Keratinocyte (primary cell): ENCODE results near the gene SPG11. TPM values are rescaled to one million over a fixed set of nuclear protein-coding genes. Genes with fewer than 3 reads are reported as not detected.

Source experiments
- DNase-seq: peaks from one replicate; pipeline ENCODE4 v3.0.0-alpha.2; 2011; ENCODE audit warnings: low read depth, missing footprints, low spot score
- FAIRE-seq: peaks from 2 replicates; lab custom pipeline; 2011; peaks lifted over from hg19 to GRCh38; lab: Jason Lieb, UNC
- H2AFZ ChIP-seq: 2 replicates; pipeline ENCODE4 v1.6.0; 2012; ENCODE audit warnings: low read length, control low read depth, inconsistent platforms; ENCODE audit not compliant: control insufficient read depth
- H3K27ac ChIP-seq: 2 replicates; pipeline ENCODE4 v1.5.1; 2011; ENCODE audit warnings: low read length; ENCODE audit not compliant: control insufficient read depth, insufficient read depth
- H3K27me3 ChIP-seq: 3 replicates; pipeline ENCODE4 v1.6.0; 2011; ENCODE audit warnings: low read length; ENCODE audit not compliant: control insufficient read depth, insufficient read depth; ENCODE audit errors: extremely low read depth
- H3K36me3 ChIP-seq, 2 experiments: 2 replicates in 1 of 2; 3 replicates in 1 of 2; pipeline ENCODE4 v1.5.1; 2011; ENCODE audit warnings: low read length in 2 of 2, mild to moderate bottlenecking in 1 of 2; ENCODE audit not compliant: control insufficient read depth in 2 of 2, insufficient read depth in 2 of 2; ENCODE audit errors: extremely low read depth in 1 of 2
- H3K4me1 ChIP-seq: 3 replicates; pipeline ENCODE4 v1.5.1; 2011; ENCODE audit warnings: low read length; ENCODE audit not compliant: control insufficient read depth, insufficient read depth; ENCODE audit errors: extremely low read depth
- H3K4me2 ChIP-seq: 3 replicates; pipeline ENCODE4 v1.6.0; 2011; ENCODE audit warnings: low read depth, low read length; ENCODE audit not compliant: control insufficient read depth, insufficient read depth; ENCODE audit errors: extremely low read depth
- H3K4me3 ChIP-seq, 3 experiments: fragments of 200-600 bp in 1 of 3; sonication (generic) in 1 of 3; 2 replicates in 2 of 3; 3 replicates in 1 of 3; pipeline ENCODE4 v1.5.1; 2011 to 2016; ENCODE audit warnings: low read length in 3 of 3, mild to moderate bottlenecking in 3 of 3, control low read depth in 2 of 3, inconsistent platforms in 1 of 3, low read depth in 1 of 3, mixed read lengths in 1 of 3, mixed run types in 1 of 3, moderate library complexity in 1 of 3; ENCODE audit not compliant: control insufficient read depth in 2 of 3, insufficient read depth in 2 of 3; ENCODE audit errors: extremely low read depth in 1 of 3
- H3K79me2 ChIP-seq: 2 replicates; pipeline ENCODE4 v1.6.0; 2012; ENCODE audit warnings: low read length; ENCODE audit not compliant: control insufficient read depth, insufficient read depth
- H3K9ac ChIP-seq: 3 replicates; pipeline ENCODE4 v1.6.0; 2011; ENCODE audit warnings: low read length; ENCODE audit not compliant: control insufficient read depth, insufficient read depth; ENCODE audit errors: extremely low read depth
- H3K9me1 ChIP-seq: 3 replicates; pipeline ENCODE4 v1.6.0; 2011; ENCODE audit warnings: low read length; ENCODE audit not compliant: control insufficient read depth, insufficient read depth; ENCODE audit errors: extremely low read depth
- H3K9me3 ChIP-seq: 2 replicates; pipeline ENCODE4 v1.5.1; 2012; ENCODE audit warnings: low read depth, low read length; ENCODE audit not compliant: control insufficient read depth
- H4K20me1 ChIP-seq: 3 replicates; pipeline ENCODE4 v1.6.0; 2011; ENCODE audit warnings: low read length; ENCODE audit not compliant: control insufficient read depth, insufficient read depth; ENCODE audit errors: extremely low read depth
- CTCF ChIP-seq, 3 experiments: IDR thresholded peaks in 1 of 3; conservative IDR thresholded peaks in 1 of 3; optimal IDR thresholded peaks in 1 of 3; 2 replicates in 2 of 3; 3 replicates in 1 of 3; pipeline versions ENCODE3 to v1.5.1; 2011; ENCODE audit warnings: low read length in 3 of 3, mild to moderate bottlenecking in 3 of 3, moderate library complexity in 2 of 3, control low read depth in 1 of 3, inconsistent platforms in 1 of 3; ENCODE audit not compliant: insufficient read depth in 2 of 3; ENCODE audit errors: extremely low read depth in 1 of 3
- EZH2 ChIP-seq: IDR thresholded peaks from one replicate; pipeline ENCODE4 v1.6.1; 2012; ENCODE audit warnings: inconsistent platforms, mild to moderate bottlenecking, low read length, moderate library complexity
- dilution Hi-C: fragments of 300-500 bp; cut with MboI; formaldehyde crosslinking; loops from one replicate; pipeline ENCODE4 v1.7.0; 2020; ENCODE audit warnings: low sequenced_read_pairs; ENCODE audit not compliant: extremely low pct_ligation_motif_present
- polyA plus RNA-seq, 5 experiments: library from polyadenylated mRNA; depleted of rRNA in 3 of 5; stranded (reverse) in 3 of 5; stranded (forward) in 1 of 5; unstranded in 1 of 5; fragments of >200 nt; gene quantifications; 1 replicate in 1 of 5; 2 replicates in 3 of 5; 3 replicates in 1 of 5; pipeline versions ENCODE4 v1.2.1 to v1.2.3, GENCODE V29; 2011 to 2012; ENCODE audit warnings: missing spikeins in 2 of 5, low read depth in 1 of 5, low replicate concordance in 1 of 5

The SPG11 gene
- polyA plus RNA-seq, 1 donor (not counting 4 experiments of a cell fraction or from before 2014, with no cell fraction given): 41.5 TPM

- Histone ChIP-seq H2AFZ (no peak overlapping the region), H3K9ac (no peak overlapping the region), H4K20me1 (no peaks in the 10 kb centered on the region), H3K4me3 (no peak overlapping the region), H3K9me1 (no peaks in the 10 kb centered on the region), H3K36me3 (peaks cover 18 to 35% of the 10 kb centered on the region in 2 experiments), H3K4me2 (no peak overlapping the region), H3K27ac (no peak overlapping the region), H3K27me3 (no peaks in the 10 kb centered on the region), H3K4me1 (peaks cover 8% of the 10 kb centered on the region), H3K79me2 (no peaks in the 10 kb centered on the region), H3K9me3 (no peaks in the 10 kb centered on the region)
- TF ChIP-seq EZH2 (no peak), CTCF (optimal IDR thresholded peaks at IDR 0.05 in 1 of 3, IDR thresholded peaks at IDR 0.05 in 1 of 3, conservative IDR thresholded peaks at IDR 0.05 in 1 of 3; ENCODE audit: extremely low read depth in 1 of 3, insufficient read depth in 2 of 3, low read length in 3 of 3) (no peak)
- dilution Hi-C loops: no loop called here
- FAIRE-seq (no peak), DNase-seq (no peak)
These were observed 74.9 kb downstream of the SPG11 start for GRCh38 chr15:44588541-44588940.

- H3K4me1 ChIP-seq: no peaks in the 10 kb centered on the region
- no peaks in the 10 kb centered on the region for H3K9me1 ChIP-seq
- H3K79me2 ChIP-seq: no peaks in the 10 kb centered on the region
- TF ChIP-seq EZH2: no peak
- no peak for TF ChIP-seq CTCF (optimal IDR thresholded peaks at IDR 0.05 in 1 of 3, IDR thresholded peaks at IDR 0.05 in 1 of 3, conservative IDR thresholded peaks at IDR 0.05 in 1 of 3; ENCODE audit: extremely low read depth in 1 of 3, insufficient read depth in 2 of 3, low read length in 3 of 3)
- no peak overlapping the region for H3K4me2 ChIP-seq
- H3K27ac ChIP-seq: no peak overlapping the region
- dilution Hi-C loops: no loop called here
- H3K27me3 ChIP-seq: no peaks in the 10 kb centered on the region
- H3K9me3 ChIP-seq: no peaks in the 10 kb centered on the region
- H3K9ac ChIP-seq: no peak overlapping the region
- H3K4me3 ChIP-seq: no peak overlapping the region
- no peak overlapping the region for H2AFZ ChIP-seq
- FAIRE-seq (no peak), DNase-seq (no peak)
- H4K20me1 ChIP-seq: no peaks in the 10 kb centered on the region
- H3K36me3 ChIP-seq: peaks cover 18 to 42% of the 10 kb centered on the region in 2 experiments
These were observed 77.8 kb downstream of the SPG11 start for GRCh38 chr15:44585633-44586032.
